Dermis microvascular lymphatic vessel endothelial cell (primary cell): ENCODE measurements around the gene BCKDHB. TPM values are rescaled to one million over a fixed set of nuclear protein-coding genes. Genes with fewer than 3 reads are reported as not detected.

ENCODE experiments used
- DNase-seq, 2 donors: peaks; one replicate each; pipeline versions ENCODE4 v3.0.0 to v3.0.0-alpha.2; 2010; ENCODE audit warnings: low read depth in 2 of 2
- total RNA-seq: library from RNA; depleted of rRNA; stranded (reverse); fragments of >200 nt; gene quantifications from 2 replicates; pipeline ENCODE4 v1.2.1, GENCODE V29; 2014

Gene BCKDHB
- total RNA-seq, 1 donor from 2014 or later = 7.7 TPM

DNA sequence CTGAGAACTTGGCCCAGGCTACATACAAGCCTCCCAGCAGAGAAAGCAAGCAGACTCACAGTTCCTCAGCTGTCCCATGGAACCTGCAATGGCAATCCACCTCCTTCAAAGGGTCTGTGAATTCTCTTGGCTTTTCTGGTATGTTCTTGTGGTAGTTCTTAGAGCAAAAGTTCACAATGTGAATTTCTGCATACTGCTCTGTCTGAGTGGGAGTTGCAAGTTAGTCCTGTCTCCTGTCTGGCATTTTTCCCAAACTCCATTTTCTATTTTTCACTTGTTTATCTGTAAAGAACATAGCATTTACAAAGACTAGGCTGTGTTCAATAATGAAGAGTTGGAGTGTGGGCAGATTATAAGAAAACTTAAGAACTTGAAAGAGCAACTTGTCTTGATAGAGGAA is 269.9 kb downstream of the BCKDHB start:
- no peak for DNase-seq

DNA sequence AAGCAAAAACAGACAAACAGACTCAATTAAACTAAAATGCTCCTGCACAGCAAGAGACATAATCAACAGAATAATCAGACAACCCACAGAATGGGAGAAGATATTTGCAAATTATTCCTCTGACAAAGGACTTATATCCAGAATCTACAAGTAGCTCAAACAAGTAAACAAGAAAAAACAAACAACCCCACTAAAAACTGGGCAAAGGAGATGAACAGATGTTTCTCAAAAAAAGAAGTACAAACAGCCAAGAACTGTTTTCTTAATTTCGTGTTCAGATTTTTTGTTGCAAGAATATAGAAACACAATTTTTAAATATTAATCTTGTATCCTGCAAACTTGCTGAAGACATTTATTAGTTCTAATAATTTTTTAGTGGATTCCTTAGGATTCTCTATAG is 274.1 kb downstream of the BCKDHB start:
- DNase-seq = no peak

DNA sequence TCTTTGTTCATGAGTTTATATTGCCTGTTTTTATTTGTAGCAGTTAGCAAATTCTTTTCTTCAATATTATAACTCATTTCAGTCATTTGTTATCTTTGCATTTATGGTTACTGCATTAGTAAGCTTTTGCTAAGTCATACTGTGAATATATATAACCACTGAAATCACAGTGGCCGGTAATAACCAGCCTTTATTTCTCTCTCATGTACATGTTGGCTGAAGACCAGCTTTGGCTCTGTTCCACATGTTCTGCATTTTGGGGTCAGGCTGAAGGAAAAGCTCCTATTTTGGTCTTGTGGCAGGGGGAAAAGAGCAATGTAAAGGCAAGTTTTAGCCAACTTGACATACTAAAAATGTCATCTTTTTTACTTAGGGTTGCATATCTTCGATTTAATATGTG is 276.3 kb downstream of the BCKDHB start:
- peak; percentile 6 to 60 for DNase-seq

DNA sequence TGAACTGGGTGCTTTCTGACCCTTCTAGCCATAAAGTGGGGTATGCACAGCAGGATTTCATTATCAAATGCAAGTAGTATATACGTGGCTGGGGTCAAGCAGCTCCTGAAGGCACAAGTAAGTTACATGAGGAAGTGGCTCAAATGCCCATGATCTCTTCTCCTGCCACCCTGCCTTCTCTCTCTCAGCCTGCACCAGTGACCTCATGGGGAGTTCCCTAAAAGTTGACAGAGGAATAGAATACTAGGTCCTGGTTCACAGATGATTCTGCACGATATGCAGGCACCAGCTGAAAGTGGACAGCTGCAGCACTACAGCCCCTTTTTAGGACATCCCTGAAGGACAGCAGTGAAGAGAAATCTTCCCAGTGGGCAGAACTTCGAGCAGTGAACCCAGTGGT is 282.0 kb downstream of the BCKDHB start:
- no peak for DNase-seq

Other genes starting within 250 kb of the BCKDHB start
- 0.13 TPM in 2 replicates for gene ELOVL4, start 159.1 kb upstream of the BCKDHB start, total RNA-seq
- 4.8 and 15.5 TPM in 2 replicates for gene TTK, start 102.0 kb upstream of the BCKDHB start, total RNA-seq